ENCODE results near the gene RBM7. TPM values are rescaled to one million over a fixed set of nuclear protein-coding genes. Genes with fewer than 3 reads are reported as not detected.

Gene RBM7
- polyA plus RNA-seq, 1 donor from 2014 or later = 36.2 TPM

GRCh38 chr11:114447444-114447843, 47.0 kb downstream of the RBM7 start:
- H3K27ac ChIP-seq (ENCODE audit: low read length) = no peak overlapping the region
- H3K9ac ChIP-seq (ENCODE audit: low read length) = no peak overlapping the region
- H4K20me1 ChIP-seq (ENCODE audit: insufficient read depth) = no peaks in the 10 kb centered on the region
- H3K36me3 ChIP-seq (ENCODE audit: insufficient read depth, low read length) = no peaks in the 10 kb centered on the region
- H2AFZ ChIP-seq (ENCODE audit: low read depth, low read length) = no peak overlapping the region
- no peaks in the 10 kb centered on the region for H3K9me2 ChIP-seq (ENCODE audit: insufficient read depth, low read length)
- no peaks in the 10 kb centered on the region for H3K27me3 ChIP-seq (ENCODE audit: insufficient read depth, low read depth, low read length)
- H3F3A ChIP-seq (ENCODE audit: insufficient read depth, low read length, poor library complexity, severe bottlenecking) = no peaks in the 10 kb centered on the region
- H3K9me3 ChIP-seq (ENCODE audit: low read length) = no peaks in the 10 kb centered on the region
- H3K79me2 ChIP-seq (replicated peaks; ENCODE audit: insufficient read depth, low read length) = no peaks in the 10 kb centered on the region
- H3K4me3 ChIP-seq (ENCODE audit: low read length) = no peak overlapping the region
- TF ChIP-seq EP300 (conservative IDR thresholded peaks at IDR 0.05; ENCODE audit: poor library complexity, severe bottlenecking) = no peak
- TF ChIP-seq SMC3 (conservative IDR thresholded peaks at IDR 0.05; ENCODE audit: poor library complexity) = no peak
- no peak for TF ChIP-seq CTCF (IDR thresholded peaks at IDR 0.05; ENCODE audit: poor library complexity, severe bottlenecking)
- H3K4me2 ChIP-seq (ENCODE audit: low read length) = no peak overlapping the region

GRCh38 chr11:114447892-114448291, 47.4 kb downstream of the RBM7 start:
- TF ChIP-seq SMC3 (conservative IDR thresholded peaks at IDR 0.05; ENCODE audit: poor library complexity) = no peak
- TF ChIP-seq POLR2AphosphoS5 (IDR thresholded peaks at IDR 0.05) = no peak
- TF ChIP-seq RAD21 (conservative IDR thresholded peaks at IDR 0.05) = no peak
- TF ChIP-seq TAF1 (IDR thresholded peaks at IDR 0.05; ENCODE audit: low read depth) = no peak
- TF ChIP-seq REST (IDR thresholded peaks at IDR 0.05; ENCODE audit: borderline replicate concordance) = no peak
- no peak for TF ChIP-seq EZH2 (IDR thresholded peaks at IDR 0.05; ENCODE audit: borderline replicate concordance, insufficient read depth, low read length, poor library complexity, severe bottlenecking)
- no peak for TF ChIP-seq MXI1 (conservative IDR thresholded peaks at IDR 0.05; ENCODE audit: poor library complexity, severe bottlenecking)
- TF ChIP-seq CTCF (IDR thresholded peaks at IDR 0.05; ENCODE audit: poor library complexity, severe bottlenecking) = no peak
- TF ChIP-seq EP300 (conservative IDR thresholded peaks at IDR 0.05; ENCODE audit: poor library complexity, severe bottlenecking) = no peak
- no peak overlapping the region for H3K9ac ChIP-seq (ENCODE audit: low read length)
- no peaks in the 10 kb centered on the region for H3K36me3 ChIP-seq (ENCODE audit: insufficient read depth, low read length)
- H3F3A ChIP-seq (ENCODE audit: insufficient read depth, low read length, poor library complexity, severe bottlenecking) = no peaks in the 10 kb centered on the region
- H3K4me3 ChIP-seq (ENCODE audit: low read length) = no peak overlapping the region
- no peak overlapping the region for H3K27ac ChIP-seq (ENCODE audit: low read length)
- H3K27me3 ChIP-seq (ENCODE audit: insufficient read depth, low read depth, low read length) = no peaks in the 10 kb centered on the region
- H3K9me3 ChIP-seq (ENCODE audit: low read length) = no peaks in the 10 kb centered on the region
- no peaks in the 10 kb centered on the region for H3K79me2 ChIP-seq (replicated peaks; ENCODE audit: insufficient read depth, low read length)
- H3K4me2 ChIP-seq (ENCODE audit: low read length) = no peak overlapping the region
- H4K20me1 ChIP-seq (ENCODE audit: insufficient read depth) = no peaks in the 10 kb centered on the region
- no peak overlapping the region for H2AFZ ChIP-seq (ENCODE audit: low read depth, low read length)
- H3K9me2 ChIP-seq (ENCODE audit: insufficient read depth, low read length) = no peaks in the 10 kb centered on the region

All from neural cell (in vitro differentiated cells).